ENCODE data around the gene VWA5B1. TPM values are rescaled to one million over a fixed set of nuclear protein-coding genes. Genes with fewer than 3 reads are reported as not detected.
"Not testable (repeated sequence)": the region's sequence is repeated elsewhere in the genome, so short reads cannot be mapped to it uniquely, and the experiment has no call there.

VWA5B1 gene
- total RNA-seq, 3 donors from 2014 or later (not counting 1 experiment from before 2014, with no cell fraction given), result not detected

GRCh38 chr1:20266642-20267041, 24.0 kb upstream of the VWA5B1 start:
- Mint-ChIP-seq H3K4me1 (no peaks in the 10 kb centered on the region), H3K9me3 (no peaks in the 10 kb centered on the region), H3K36me3 (no peaks in the 10 kb centered on the region), H3K27ac (no peak overlapping the region), H3K27me3 (ENCODE audit: low read depth in 2 of 2) (peaks cover 26 to 56% of the 10 kb centered on the region in 2 donors), H3K4me3 (no peak overlapping the region)
- 77% methylated on average over 6 of the region's 6 CpGs for WGBS (ENCODE audit: insufficient coverage)
- Histone ChIP-seq H3K27ac (ENCODE audit: low read length) (no peak overlapping the region), H3K9me3 (ENCODE audit: control insufficient read depth, insufficient read depth, low read length) (no peaks in the 10 kb centered on the region), H3K36me3 (ENCODE audit: control insufficient read depth, insufficient read depth, low read length) (no peaks in the 10 kb centered on the region), H3K4me3 (ENCODE audit: low read length) (no peak overlapping the region), H3K4me1 (ENCODE audit: control insufficient read depth, insufficient read depth, low read length) (no peaks in the 10 kb centered on the region), H3K27me3 (ENCODE audit: control insufficient read depth, insufficient read depth, low read length) (no peaks in the 10 kb centered on the region)
- intact Hi-C loops (cut with micrococcal nuclease), result no loop called here
- no peak for TF ChIP-seq CTCF (IDR thresholded peaks at IDR 0.05)
- ATAC-seq (no peak), DNase-seq (no peak)

- no peaks in the 10 kb centered on the region for H3K4me1 Mint-ChIP-seq
- Histone ChIP-seq H3K9me3 (ENCODE audit: control insufficient read depth, insufficient read depth, low read length) (no peaks in the 10 kb centered on the region), H3K4me1 (ENCODE audit: control insufficient read depth, insufficient read depth, low read length) (no peaks in the 10 kb centered on the region), H3K27ac (ENCODE audit: low read length) (no peak overlapping the region), H3K27me3 (ENCODE audit: control insufficient read depth, insufficient read depth, low read length) (peaks cover 3% of the 10 kb centered on the region), H3K4me3 (ENCODE audit: low read length) (no peak overlapping the region), H3K36me3 (ENCODE audit: control insufficient read depth, insufficient read depth, low read length) (no peaks in the 10 kb centered on the region)
- WGBS (ENCODE audit: insufficient coverage), result 66% methylated on average over 11 of the region's 11 CpGs
- intact Hi-C loops (cut with micrococcal nuclease), result no loop called here
- no peaks in the 10 kb centered on the region for H3K36me3 Mint-ChIP-seq
- no peak for ATAC-seq
- no peaks in the 10 kb centered on the region for H3K9me3 Mint-ChIP-seq
- no peak for DNase-seq
- peaks cover 28 to 30% of the 10 kb centered on the region in 2 donors for H3K27me3 Mint-ChIP-seq (ENCODE audit: low read depth in 2 of 2)
- no peak overlapping the region for H3K27ac Mint-ChIP-seq
- TF ChIP-seq CTCF (IDR thresholded peaks at IDR 0.05), result no peak
- no peak overlapping the region for H3K4me3 Mint-ChIP-seq
Observed at GRCh38 chr1:20271498-20272400, 18.9 kb upstream of the VWA5B1 start.

GRCh38 chr1:20273716-20274115, 17.0 kb upstream of the VWA5B1 start:
- ATAC-seq; H3K4me3 Mint-ChIP-seq; DNase-seq; H3K4me3 ChIP-seq (ENCODE audit: low read length); H3K9me3 Mint-ChIP-seq; H3K9me3 ChIP-seq (ENCODE audit: control insufficient read depth, insufficient read depth, low read length); H3K4me1 Mint-ChIP-seq; H3K27ac Mint-ChIP-seq; H3K27ac ChIP-seq (ENCODE audit: low read length); intact Hi-C loops (cut with micrococcal nuclease); H3K36me3 ChIP-seq (ENCODE audit: control insufficient read depth, insufficient read depth, low read length); H3K36me3 Mint-ChIP-seq; H3K27me3 ChIP-seq (ENCODE audit: control insufficient read depth, insufficient read depth, low read length); H3K4me1 ChIP-seq (ENCODE audit: control insufficient read depth, insufficient read depth, low read length): not testable (repeated sequence)
- peaks cover 25 to 27% of the 10 kb centered on the region in 2 donors for H3K27me3 Mint-ChIP-seq (ENCODE audit: low read depth in 2 of 2)

GRCh38 chr1:20275319-20275925, 15.3 kb upstream of the VWA5B1 start:
- no peaks in the 10 kb centered on the region for H3K36me3 Mint-ChIP-seq
- no peak overlapping the region for H3K4me3 Mint-ChIP-seq
- TF ChIP-seq CTCF (IDR thresholded peaks at IDR 0.05), result no peak
- intact Hi-C loops (cut with micrococcal nuclease), result no loop called here
- Histone ChIP-seq H3K4me3 (ENCODE audit: low read length) (no peak overlapping the region), H3K36me3 (ENCODE audit: control insufficient read depth, insufficient read depth, low read length) (no peaks in the 10 kb centered on the region), H3K9me3 (ENCODE audit: control insufficient read depth, insufficient read depth, low read length) (no peaks in the 10 kb centered on the region), H3K27me3 (ENCODE audit: control insufficient read depth, insufficient read depth, low read length) (peaks cover 3% of the 10 kb centered on the region), H3K4me1 (ENCODE audit: control insufficient read depth, insufficient read depth, low read length) (no peaks in the 10 kb centered on the region), H3K27ac (ENCODE audit: low read length) (no peak overlapping the region)
- H3K9me3 Mint-ChIP-seq, result no peaks in the 10 kb centered on the region
- H3K27ac Mint-ChIP-seq, result no peak overlapping the region
- 63% methylated on average over 7 of the region's 7 CpGs for WGBS (ENCODE audit: insufficient coverage)
- DNase-seq (no peak), ATAC-seq (no peak)
- no peaks in the 10 kb centered on the region for H3K4me1 Mint-ChIP-seq
- H3K27me3 Mint-ChIP-seq (ENCODE audit: low read depth in 2 of 2), result peaks cover 25 to 26% of the 10 kb centered on the region in 2 donors
